ENCODE measurements around the gene NOL11. TPM values are rescaled to one million over a fixed set of nuclear protein-coding genes. Genes with fewer than 3 reads are reported as not detected.

Gene NOL11
- total RNA-seq, 1 donor from 2014 or later, result 70.6 TPM

DNA sequence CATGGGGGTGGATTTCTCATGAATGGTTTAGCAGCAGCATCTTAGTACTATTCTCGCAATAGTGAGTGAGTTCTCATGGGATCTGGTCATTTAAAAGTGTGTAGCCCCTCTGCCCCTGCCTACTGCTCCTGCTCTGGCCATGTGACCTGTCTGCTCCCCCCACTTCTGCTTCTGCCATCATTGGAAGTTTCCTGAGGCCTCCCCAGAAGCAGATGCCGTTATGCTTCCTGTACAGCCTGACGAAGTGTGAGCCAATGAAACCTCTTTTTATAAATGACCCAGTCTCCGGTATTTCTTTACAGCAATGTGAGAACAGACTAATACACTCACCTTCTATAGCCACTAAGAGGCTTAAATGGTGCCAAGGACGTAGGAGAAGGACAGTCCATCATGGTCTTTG is 51.5 kb downstream of the NOL11 start:
- no peaks in the 10 kb centered on the region for H3K4me1 Mint-ChIP-seq
- intact Hi-C loops (cut with micrococcal nuclease), result no loop called here
- H3K9me3 Mint-ChIP-seq, result no peaks in the 10 kb centered on the region
- no peak overlapping the region for H3K27ac Mint-ChIP-seq
- DNase-seq (no peak), ATAC-seq (ENCODE audit: low read depth) (no peak)
- CTCF ChIA-PET, result no interaction called here
- TF ChIP-seq, protein P1, sequence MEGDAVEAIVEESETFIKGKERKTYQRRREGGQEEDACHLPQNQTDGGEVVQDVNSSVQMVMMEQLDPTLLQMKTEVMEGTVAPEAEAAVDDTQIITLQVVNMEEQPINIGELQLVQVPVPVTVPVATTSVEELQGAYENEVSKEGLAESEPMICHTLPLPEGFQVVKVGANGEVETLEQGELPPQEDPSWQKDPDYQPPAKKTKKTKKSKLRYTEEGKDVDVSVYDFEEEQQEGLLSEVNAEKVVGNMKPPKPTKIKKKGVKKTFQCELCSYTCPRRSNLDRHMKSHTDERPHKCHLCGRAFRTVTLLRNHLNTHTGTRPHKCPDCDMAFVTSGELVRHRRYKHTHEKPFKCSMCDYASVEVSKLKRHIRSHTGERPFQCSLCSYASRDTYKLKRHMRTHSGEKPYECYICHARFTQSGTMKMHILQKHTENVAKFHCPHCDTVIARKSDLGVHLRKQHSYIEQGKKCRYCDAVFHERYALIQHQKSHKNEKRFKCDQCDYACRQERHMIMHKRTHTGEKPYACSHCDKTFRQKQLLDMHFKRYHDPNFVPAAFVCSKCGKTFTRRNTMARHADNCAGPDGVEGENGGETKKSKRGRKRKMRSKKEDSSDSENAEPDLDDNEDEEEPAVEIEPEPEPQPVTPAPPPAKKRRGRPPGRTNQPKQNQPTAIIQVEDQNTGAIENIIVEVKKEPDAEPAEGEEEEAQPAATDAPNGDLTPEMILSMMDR (IDR thresholded peaks at IDR 0.05), result no peak
- peaks cover 5% of the 10 kb centered on the region for H3K36me3 Mint-ChIP-seq (ENCODE audit: low read depth)
- POLR2A ChIA-PET, result no interaction called here
- H3K27me3 Mint-ChIP-seq, result no peaks in the 10 kb centered on the region
- no peak overlapping the region for H3K4me3 Mint-ChIP-seq

DNA sequence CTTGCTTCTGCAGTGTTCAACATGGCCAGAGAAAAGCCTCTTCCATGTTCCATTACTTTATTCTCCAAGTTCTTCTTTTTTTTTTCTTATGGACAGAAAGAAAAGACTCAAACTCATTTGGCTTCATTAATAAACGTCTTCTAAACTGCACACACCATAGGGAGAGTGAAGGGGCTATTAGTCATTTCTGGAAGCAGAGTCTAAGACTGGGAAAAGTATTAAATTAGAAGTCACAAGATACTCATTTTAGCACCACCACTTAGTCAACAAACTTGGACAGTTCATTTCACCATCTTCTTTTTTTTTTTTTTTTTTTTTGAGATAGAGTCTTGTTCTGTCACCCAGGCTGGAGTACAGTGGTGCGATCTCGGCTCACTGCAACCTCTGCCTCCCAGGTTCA is 52.8 kb downstream of the NOL11 start:
- no peak overlapping the region for H3K4me3 Mint-ChIP-seq
- no peaks in the 10 kb centered on the region for H3K4me1 Mint-ChIP-seq
- no peaks in the 10 kb centered on the region for H3K27me3 Mint-ChIP-seq
- H3K27ac Mint-ChIP-seq, result no peak overlapping the region
- H3K36me3 Mint-ChIP-seq (ENCODE audit: low read depth), result peaks cover 2% of the 10 kb centered on the region
- DNase-seq (no peak), ATAC-seq (ENCODE audit: low read depth) (no peak)
- TF ChIP-seq, protein P1 (IDR thresholded peaks at IDR 0.05), result no peak
- H3K9me3 Mint-ChIP-seq, result no peaks in the 10 kb centered on the region
- CTCF ChIA-PET, result no interaction called here
- intact Hi-C loops (cut with micrococcal nuclease), result no loop called here
- POLR2A ChIA-PET, result no interaction called here

DNA sequence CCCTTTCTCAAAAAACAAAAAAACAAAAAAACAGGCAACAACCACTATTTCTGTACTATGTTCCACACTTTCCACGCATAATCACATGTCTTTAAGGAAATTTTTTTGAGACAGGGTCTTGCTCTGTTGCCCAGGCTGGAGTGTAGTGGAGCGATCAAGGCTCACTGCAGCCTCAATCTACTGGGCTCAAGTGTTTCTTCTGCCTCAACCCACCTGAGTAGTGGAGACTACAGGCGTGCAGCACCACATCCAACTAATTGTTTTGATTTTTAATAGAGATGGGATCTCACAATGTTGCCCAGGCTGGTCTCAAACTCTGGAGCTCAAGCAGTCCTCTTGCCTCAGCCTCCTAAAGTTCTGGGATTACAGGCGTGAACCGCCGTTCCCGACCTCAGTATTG is 54.9 kb downstream of the NOL11 start:
- Mint-ChIP-seq H3K27me3 (no peaks in the 10 kb centered on the region), H3K4me1 (no peaks in the 10 kb centered on the region), H3K27ac (no peak overlapping the region), H3K9me3 (no peaks in the 10 kb centered on the region), H3K4me3 (no peak overlapping the region), H3K36me3 (ENCODE audit: low read depth) (no peaks in the 10 kb centered on the region)
- TF ChIP-seq, protein P1 (IDR thresholded peaks at IDR 0.05), result no peak
- ChIA-PET POLR2A (no interaction called here), CTCF (no interaction called here)
- intact Hi-C loops (cut with micrococcal nuclease), result no loop called here
- ATAC-seq (ENCODE audit: low read depth) (no peak), DNase-seq (no peak)

DNA sequence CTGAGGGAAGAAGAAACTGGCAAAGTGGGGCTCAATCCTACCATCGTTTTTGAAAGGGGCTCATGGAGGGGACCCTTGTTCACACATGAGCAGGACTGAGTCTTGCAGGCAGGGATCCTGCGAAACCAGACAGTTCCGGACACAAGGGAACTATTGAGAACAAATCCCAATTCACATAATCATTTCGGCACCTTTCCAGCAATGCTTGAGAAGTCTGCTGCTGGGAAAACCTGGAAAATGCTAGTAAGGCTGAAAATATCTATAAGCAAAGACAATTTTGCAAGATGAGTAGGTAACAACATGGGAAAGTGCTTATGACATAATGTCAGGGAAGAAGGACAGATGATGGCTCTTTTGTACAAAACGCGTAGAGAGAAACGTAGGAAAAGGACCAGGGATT is 55.5 kb downstream of the NOL11 start:
- TF ChIP-seq, protein P1 (IDR thresholded peaks at IDR 0.05), result no peak
- Mint-ChIP-seq H3K4me1 (no peaks in the 10 kb centered on the region), H3K27ac (no peak overlapping the region), H3K9me3 (no peaks in the 10 kb centered on the region), H3K4me3 (no peak overlapping the region), H3K27me3 (no peaks in the 10 kb centered on the region), H3K36me3 (ENCODE audit: low read depth) (no peaks in the 10 kb centered on the region)
- intact Hi-C loops (cut with micrococcal nuclease), result no loop called here
- DNase-seq (no peak), ATAC-seq (ENCODE audit: low read depth) (no peak)
- POLR2A ChIA-PET, result no interaction called here
- CTCF ChIA-PET, result no interaction called here

DNA sequence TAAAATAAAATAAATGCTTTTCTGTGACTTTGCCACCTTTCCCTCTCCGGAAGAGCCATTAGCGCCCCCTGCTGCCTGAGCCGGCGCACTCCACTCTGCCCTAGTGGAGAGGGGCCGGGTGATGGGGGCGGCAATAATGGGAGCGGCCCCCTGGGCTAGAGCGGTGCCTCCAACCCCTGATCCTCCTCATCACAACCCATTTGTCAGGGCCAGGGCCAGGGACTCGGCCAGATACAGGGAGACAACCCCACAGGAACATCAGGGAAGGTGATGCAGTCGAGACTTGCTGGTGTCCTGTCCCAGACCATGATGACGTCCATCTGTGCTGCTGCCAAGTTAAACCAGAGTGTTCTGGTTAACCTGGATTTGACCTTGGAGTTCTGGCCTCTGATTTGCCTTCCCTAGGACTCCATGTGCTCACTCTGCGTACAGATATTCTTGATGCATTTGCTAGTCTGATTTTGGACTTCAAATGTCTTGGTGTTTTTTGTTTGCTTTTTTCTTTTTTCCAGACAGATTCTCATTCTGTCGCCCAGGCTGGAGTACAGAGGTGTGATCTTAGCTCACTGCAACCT is 61.4 kb downstream of the NOL11 start:
- Mint-ChIP-seq H3K27ac (no peak overlapping the region), H3K27me3 (no peaks in the 10 kb centered on the region), H3K4me3 (no peak overlapping the region), H3K4me1 (no peaks in the 10 kb centered on the region), H3K36me3 (ENCODE audit: low read depth) (no peaks in the 10 kb centered on the region), H3K9me3 (no peaks in the 10 kb centered on the region)
- ATAC-seq (ENCODE audit: low read depth), result no peak
- TF ChIP-seq, protein P1 (IDR thresholded peaks at IDR 0.05), result no peak
- POLR2A ChIA-PET, result no interaction called here
- DNase-seq, result no peak
- intact Hi-C loops (cut with micrococcal nuclease), result no loop called here
- CTCF ChIA-PET, result no interaction called here
